Midbrain (tissue), 1 donor: ENCODE measurements around the gene RNF40.

ENCODE experiments used
- DNase-seq: peaks from one replicate; lab custom pipeline; 2025; lab: John Stamatoyannopoulos, UW

Gene RNF40

GRCh38 chr16:30761928-30762902 lies at the start of gene RNF40, which contains the start of gene CFAP119:
Gene RNF40 (plus strand): TSS chr16:30762322. CDS start chr16:30762546, 224 bp downstream.
Gene CFAP119 (minus strand): TSS chr16:30762062. CDS start chr16:30761748, 314 bp downstream.
- DNase-seq = peak; percentile 97

- no peak for DNase-seq
Measured at GRCh38 chr16:30715750-30716445, 46.2 kb upstream of the RNF40 start.

GRCh38 chr16:30720086-30720485 lies 42.0 kb upstream of the RNF40 start:
- no peak for DNase-seq

GRCh38 chr16:30720694-30721093 lies 41.4 kb upstream of the RNF40 start:
- DNase-seq = no peak

DNA sequence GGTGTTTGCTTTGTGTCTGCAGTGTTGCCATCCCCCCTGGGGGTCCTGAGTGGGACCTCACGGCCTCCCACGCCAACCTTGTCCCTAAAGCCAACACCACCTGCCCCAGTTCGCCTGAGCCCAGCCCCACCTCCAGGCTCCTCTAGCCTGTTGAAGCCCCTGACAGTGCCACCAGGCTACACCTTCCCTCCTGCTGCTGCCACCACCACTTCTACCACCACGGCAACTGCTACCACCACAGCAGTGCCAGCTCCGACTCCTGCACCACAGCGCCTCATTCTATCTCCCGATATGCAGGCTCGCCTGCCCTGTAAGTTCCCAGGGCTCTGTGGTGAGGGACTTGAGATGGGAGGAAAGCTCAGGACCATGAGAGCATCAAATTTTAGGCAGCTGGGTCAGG lies 41.0 kb upstream of the RNF40 start:
- no peak for DNase-seq

- no peak for DNase-seq
Measured at GRCh38 chr16:30721606-30722005, 40.5 kb upstream of the RNF40 start.

DNA sequence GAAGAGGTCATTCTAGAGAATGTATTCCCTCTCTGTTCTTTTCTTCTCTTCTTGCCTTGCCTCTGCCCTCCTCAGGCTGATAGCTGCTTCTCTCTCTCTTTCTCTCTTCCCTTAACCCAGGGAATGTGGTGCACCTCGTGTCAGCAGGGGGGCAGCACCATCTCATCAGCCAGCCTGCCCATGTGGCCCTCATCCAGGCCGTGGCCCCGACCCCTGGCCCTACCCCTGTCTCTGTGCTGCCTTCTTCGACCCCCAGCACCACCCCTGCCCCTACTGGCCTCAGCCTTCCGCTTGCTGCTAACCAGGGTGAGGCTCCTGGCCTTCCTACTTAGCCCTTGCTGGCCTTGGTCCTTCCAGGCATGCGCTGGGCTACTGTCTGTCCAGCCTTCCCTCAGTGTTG lies 39.7 kb upstream of the RNF40 start:
- no peak for DNase-seq

- DNase-seq = no peak
Measured at GRCh38 chr16:30722916-30723315, 39.2 kb upstream of the RNF40 start.

DNA sequence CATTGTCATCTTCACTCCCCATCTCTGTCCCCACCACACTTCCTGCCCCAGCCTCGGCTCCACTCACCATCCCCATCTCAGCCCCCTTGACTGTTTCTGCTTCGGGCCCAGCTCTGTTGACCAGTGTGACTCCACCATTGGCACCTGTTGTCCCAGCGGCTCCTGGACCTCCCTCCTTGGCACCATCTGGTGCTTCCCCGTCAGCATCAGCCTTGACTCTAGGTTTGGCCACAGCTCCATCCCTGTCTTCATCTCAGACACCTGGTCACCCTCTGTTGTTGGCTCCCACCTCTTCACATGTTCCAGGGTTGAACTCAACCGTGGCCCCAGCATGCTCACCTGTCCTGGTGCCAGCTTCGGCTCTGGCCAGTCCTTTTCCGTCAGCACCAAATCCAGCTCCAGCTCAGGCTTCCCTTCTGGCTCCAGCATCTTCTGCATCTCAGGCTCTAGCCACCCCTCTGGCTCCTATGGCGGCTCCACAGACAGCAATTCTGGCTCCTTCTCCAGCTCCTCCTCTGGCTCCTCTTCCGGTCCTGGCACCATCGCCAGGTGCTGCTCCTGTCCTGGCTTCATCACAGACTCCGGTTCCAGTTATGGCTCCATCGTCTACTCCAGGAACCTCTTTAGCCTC lies 38.3 kb upstream of the RNF40 start:
- no peak for DNase-seq

- peak; percentile 21 for DNase-seq
Measured at GRCh38 chr16:30724641-30725417, 37.3 kb upstream of the RNF40 start.

DNA sequence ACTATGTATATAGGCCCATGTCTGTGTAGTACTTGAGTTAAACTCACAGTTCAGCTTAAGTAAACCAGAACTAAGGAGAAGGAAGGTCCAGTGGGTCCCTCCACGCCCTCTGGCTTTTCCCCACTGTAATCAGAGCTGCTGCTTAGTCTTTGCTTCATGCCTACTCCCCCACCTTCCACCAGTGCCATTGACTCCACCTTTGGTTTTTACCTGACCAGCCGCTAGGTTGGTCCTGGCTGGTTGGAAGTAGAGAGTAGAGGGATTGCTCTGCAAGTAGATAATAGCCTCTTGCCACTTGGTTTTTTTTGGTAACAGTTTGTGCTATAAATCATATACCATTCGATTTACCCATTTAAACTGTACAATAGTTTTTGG lies 36.7 kb upstream of the RNF40 start:
- DNase-seq = no peak

- no peak for DNase-seq
Measured at GRCh38 chr16:30728321-30728720, 33.8 kb upstream of the RNF40 start.

GRCh38 chr16:30728899-30729672 lies 33.0 kb upstream of the RNF40 start:
- no peak for DNase-seq

DNA sequence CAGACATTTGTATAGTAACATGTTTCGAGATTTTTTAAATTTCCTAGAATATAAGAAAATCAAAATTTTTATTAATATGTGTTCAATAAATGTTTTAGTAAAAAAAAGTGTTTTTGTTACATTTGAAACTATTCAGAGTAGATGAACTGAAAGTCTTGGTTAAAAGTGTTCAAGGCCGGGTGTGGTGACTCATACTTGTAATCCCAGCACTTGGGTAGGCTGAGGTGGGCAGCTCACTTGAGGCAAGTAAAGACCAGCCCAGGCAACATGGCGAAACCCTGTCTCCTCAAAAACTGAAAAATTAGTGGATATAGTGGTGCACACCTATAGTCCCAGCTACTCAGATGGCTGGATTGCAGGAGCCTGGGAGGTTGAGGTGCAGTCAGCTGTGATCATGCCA lies 30.7 kb upstream of the RNF40 start:
- no peak for DNase-seq

GRCh38 chr16:30736995-30737793 lies 24.9 kb upstream of the RNF40 start:
- no peak for DNase-seq

DNA sequence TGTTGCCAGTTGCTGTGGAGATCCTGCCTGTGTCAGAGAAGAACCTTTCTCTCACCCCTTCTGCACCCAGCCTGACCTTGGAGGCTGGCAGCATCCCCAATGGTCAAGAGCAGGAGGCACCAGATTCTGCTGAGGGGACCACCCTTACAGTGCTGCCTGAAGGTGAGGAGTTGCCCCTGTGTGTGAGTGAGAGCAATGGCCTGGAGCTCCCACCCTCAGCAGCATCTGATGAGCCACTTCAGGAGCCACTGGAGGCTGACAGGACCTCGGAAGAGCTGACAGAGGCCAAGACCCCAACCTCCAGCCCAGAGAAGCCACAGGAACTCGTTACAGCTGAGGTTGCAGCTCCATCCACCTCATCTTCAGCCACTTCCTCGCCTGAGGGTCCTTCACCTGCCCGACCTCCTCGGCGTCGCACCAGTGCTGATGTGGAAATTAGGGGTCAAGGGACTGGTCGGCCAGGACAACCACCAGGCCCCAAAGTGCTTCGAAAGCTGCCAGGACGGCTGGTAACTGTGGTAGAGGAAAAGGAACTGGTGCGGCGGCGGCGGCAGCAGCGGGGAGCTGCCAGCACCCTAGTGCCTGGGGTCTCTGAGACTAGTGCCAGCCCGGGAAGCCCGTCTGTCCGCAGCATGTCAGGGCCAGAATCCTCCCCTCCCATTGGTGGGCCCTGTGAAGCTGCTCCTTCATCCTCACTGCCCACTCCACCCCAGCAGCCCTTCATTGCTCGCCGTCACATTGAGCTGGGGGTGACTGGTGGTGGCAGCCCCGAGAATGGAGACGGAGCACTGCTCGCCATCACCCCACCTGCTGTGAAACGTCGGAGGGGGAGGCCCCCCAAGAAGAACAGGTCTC lies 24.1 kb upstream of the RNF40 start:
- DNase-seq = no peak

DNA sequence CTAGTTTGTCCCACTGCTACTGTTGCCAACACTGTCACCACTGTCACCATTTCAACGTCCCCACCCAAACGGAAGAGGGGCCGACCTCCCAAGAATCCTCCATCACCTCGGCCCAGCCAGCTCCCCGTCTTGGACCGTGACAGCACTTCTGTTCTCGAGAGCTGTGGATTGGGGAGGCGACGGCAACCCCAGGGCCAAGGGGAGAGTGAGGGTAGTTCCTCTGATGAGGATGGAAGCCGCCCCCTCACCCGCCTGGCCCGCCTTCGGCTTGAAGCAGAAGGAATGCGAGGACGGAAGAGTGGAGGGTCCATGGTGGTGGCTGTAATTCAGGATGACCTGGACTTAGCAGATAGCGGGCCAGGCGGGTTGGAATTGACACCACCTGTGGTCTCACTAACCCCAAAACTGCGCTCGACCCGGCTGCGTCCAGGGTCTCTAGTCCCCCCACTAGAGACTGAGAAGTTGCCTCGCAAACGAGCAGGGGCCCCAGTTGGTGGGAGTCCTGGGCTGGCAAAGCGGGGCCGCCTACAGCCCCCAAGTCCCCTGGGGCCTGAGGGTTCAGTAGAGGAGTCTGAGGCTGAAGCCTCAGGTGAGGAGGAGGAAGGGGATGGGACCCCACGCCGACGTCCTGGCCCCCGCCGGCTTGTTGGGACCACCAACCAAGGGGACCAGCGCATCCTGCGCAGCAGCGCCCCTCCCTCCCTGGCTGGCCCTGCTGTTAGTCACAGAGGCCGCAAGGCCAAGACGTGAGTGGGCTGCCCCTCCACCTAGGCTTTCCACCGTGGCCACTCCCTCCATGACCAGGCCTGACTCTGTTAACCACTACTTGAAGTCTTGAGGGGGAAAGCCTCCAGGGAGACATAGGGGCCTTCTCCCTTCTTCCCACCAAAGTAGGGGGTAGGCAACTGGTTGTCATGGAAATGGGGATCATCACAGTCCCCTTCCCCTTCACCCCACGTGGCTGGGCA lies 22.9 kb upstream of the RNF40 start:
- DNase-seq = no peak
